Amniotic epithelial cell (primary cell): Measurements from ENCODE around the gene RANBP1.
"Not testable (repeated sequence)": the region's sequence is repeated elsewhere in the genome, so short reads cannot be mapped to it uniquely, and the experiment has no call there.

Experiments used
- DNase-seq: peaks from one replicate; pipeline ENCODE4 v3.0.0-alpha.2; 2010; ENCODE audit warnings: low read depth

RANBP1 gene

DNA sequence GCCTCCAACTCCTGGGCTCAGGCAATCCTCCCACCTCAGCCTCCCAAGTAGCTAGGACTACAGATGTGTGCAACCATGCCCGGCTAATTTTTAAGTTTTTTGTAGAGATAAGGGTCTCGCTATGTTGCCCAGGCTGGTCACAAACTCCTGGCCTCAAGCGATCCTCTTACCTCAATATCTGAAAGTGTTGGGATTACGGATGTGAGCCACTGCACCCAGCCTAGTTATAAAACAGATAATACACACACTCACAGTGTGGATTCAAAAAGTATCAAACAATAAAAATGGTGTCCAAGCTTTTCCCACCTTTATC lies 35.3 kb downstream of the RANBP1 start:
- DNase-seq = no peak

DNA sequence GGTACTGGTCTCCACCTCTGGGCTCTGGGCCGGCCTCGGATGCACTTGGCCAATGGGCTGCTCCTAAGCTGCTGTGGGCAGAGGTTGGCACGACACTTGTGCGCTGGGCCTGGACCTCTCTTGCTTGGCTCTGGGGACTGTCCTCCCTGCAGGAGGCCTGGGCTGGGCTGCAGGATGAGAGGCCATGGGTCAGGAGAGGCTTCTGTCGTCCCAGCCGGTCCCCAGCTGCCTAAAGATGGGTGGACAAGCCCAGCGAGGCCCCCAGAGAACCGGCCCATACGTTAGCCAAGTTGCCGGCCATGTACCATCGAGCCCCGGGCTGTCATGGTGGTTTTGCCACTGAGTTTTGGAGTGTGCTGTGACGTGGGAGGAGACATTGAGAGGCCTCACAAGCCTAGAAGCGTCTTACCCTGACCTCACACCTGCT lies 36.6 kb downstream of the RANBP1 start:
- DNase-seq = no peak

DNA sequence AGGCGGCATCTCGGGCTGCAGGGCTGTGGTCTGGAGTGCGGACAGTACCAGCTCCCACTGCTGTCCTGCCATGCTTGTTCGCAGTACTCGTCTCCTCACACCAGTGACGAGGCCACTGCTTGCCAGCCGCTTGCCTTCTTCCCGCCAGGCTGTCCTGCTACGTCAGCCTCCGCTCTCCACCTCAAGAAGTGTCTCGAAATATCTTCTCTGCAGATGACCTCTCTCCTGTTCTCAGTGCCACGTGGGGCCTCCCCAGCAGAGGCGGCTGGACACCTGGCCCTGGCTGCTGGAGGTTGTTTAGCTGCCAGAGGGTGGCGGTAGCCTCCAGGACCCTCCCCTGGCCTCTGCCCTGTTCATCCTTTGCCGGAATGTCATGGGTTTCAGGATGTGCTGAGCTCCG lies 38.0 kb downstream of the RANBP1 start:
- no peak for DNase-seq

DNA sequence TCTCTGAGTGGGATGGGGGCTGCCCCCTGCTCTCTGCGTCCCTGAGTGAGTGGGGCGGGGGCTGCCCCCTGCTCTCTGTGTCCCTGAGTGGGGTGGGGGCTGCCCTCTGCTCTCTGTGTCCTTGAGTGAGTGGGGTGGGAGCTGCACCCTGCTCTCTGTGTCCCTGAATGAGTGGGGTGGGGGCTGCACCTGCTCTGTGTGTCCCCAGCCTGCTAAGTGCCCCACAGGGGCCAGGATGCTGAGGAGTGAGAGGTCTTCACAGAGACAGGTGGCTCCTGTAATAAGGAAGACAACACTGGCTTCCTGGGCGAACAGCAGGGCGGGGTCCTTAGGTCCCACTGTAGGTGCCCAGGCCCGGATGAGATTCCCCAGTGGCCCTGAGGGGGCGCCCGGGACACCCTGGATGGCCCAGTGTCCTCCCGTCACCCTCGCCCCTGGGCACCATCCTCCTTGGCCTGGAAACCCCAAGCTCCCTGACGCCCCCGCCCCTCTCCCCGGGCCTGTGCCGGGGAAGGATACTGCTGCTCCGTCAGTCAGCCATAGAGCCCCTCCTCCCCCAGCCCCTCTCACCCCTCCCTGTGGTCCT lies 38.8 kb downstream of the RANBP1 start:
- DNase-seq = no peak

DNA sequence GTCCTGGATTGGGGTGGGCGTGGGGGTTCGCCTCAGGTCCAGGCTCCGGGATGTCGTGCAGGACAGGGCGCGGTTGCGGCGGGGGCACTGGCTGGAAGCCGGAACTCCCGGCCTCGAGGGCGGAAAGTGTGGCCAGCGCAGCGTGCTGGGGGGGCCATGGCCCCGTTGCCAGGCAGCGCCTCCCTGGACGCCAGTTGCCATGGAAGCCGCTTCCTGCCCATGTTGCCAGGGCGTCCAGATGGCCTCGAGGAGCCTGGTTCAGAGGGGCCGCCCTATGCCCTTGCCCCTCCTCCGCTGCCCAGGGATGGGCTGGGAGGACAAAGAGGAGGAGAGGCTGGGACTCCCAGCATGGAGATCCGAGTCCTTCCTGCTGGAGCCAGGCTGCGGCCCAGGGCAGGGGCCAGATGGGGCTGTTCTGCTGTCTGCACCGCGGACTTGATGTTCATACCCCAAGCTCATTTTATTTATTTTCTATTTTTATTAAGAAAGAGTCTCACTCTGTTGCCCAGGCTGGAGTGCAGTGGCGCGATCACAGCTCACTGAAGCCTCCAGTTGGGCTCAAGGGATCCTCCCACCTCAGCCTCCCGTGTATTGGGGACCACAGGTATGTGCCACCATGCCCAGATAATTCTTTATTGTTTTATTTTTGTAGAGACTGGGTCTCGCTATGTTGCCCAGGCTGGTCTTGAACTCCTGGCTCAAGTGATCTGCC lies 39.6 kb downstream of the RANBP1 start:
- DNase-seq = no peak

DNA sequence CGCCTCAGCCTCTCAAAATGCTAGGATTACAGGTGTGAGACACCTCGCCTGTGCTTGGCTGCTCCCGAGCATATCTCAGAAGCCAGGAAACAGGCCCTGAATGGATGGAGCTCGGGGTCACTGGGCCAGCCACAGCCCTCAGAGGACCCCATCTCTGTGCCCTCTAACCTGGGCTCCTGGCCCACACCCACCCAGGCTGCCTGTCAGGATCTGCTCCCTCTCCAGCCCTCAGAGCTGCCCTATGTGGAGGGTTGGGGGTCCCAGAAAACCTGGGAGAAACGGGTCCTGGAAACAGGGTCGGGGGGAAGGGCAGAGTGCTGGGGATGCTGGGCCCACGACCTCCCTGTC lies 40.1 kb downstream of the RANBP1 start:
- no peak for DNase-seq

DNA sequence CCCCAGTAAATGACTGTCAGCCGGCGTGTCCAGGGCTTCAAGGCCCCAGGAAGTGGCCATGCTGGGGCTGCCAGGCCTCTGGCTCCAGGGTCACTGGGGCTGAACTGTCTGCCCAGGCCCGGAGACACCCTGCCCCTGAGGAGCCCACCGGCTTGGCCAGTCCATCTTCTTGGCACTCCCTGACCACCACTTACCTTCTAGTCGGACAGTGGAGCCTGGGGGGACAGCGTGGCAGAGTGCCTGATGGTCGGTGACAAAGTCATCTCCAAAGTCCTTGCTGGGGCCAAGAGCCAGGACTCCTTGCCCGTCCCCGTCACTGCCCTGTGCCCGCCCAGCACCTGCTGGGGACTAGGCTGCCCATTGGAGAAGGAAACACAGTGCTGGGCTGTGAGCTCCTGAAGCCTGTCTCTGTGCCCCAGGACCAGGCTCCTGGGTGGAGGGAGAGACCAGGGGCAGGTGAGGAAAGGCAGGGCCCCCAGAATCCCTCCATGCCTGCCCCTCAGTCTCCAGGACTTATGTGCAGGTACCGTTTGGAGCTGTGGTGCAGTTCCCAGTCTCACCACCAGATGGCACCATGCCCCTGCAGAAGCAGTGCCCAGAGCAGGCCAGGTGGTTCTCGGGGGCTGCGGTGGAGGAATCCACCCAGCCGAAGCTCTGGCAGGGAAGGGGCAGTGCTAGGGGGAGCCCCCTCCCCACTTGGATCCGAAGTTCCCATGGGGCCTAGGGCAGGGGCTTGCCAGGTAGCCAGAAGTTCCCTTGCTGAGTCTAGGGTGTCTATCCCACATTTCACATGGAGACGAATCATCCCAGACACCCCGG lies 40.9 kb downstream of the RANBP1 start:
- DNase-seq = peak; percentile 59

DNA sequence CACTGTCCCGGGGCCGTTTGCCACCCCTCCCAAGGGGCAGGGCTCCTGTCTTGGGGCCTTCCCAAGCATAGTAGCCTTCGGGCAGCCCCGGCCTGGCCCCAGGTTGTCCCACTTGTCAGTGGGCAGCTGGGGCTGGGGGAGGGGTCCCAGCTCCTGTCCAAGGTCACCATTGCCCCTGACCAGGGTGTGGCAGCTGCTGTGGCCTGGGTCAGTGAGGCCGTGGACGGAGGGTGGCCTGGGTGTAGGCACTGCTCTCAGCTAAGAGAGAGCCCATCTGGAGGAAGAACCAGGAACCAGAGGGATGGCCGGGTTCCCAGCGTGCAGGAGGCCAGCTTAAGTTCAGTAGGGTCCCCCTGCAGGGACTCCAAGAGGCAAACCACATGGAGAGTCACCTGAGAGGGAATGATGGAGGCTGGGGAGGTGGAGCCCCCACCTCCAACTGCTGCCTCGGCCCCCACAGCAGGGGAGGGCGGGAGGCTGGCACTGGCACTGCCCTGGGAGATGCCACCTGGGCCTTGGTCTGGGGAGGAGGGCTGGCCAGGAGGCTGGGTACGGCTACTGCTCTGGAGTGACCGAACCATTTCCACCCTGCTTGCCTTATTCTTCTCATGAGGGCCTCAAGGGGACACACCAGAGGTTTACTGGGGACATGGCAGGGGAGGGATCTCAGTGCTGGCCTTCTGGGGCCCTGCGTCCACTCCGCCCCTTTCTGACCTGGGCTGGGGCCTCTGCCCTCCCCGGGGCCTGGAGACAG lies 41.7 kb downstream of the RANBP1 start:
- DNase-seq = no peak

DNA sequence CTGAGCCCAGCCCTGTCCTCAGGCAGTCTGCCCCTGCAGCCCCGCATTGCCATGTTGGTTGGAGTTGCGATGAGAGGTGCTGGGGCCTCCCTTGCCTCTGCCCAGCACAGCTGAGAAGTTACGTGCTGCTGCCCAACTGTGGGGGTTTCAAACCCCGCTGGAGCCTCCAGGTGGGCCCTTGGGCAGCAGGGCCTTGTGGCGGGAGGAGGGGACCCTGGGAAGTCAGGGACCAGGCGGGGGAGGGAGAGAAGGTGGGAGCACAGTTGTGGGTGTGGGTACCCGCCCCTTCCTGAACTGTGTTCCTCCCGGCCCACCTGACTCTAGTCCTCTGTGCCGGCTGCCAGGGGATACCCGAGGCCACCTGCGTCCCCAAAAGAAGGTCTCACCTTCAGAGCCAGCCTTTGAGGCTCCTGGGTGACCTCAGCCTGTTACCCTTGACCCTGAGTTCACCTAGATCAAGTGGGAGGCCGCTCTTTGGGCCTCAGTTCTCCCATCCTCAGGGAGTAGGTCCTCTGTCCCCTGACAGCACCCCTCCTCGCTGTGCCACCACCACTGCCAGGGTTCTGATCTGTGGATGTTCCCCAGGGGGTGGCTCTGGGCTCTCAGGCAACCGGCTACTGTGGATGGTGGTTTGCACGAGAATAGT lies 42.6 kb downstream of the RANBP1 start:
- DNase-seq = no peak

DNA sequence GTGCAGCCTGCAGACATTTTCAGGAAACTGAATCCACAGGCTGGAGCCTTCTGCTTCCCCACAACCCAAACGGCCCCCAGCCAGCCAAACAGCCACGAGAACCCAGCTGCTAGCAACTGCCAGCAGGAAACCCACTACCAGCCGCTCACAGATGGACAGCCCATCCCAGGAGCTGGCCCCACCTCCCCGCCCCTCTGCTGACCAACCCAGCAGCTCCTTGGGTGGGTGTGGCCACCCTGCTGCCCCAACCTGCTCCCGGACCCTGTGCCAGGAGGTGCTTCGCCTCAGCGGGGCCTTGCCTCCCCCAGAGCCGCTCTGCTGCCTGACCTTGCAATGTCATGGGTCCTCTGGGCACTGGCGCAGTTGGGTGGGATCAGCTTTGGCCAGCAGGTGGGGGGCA lies 43.2 kb downstream of the RANBP1 start:
- DNase-seq = no peak

DNA sequence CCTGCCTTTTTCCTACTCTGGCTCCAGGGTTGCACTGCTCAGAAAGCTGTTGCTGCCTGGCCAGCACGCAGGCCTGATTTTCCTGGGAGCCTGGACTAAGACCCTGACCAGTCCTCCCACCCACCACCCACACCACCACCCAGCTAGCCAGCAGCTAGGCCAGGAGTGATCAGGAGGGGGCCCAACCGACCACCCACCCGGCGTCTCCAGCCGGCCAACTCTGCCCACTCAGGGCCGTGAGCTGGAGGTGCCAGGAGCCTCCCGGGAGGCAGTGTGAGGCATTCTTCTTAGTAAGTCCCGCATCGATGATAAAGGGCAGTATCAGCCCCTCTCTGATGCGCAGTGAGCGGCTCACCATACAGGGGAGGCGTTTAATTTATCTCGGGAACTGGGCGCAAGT lies 43.6 kb downstream of the RANBP1 start:
- DNase-seq = not testable (repeated sequence)

DNA sequence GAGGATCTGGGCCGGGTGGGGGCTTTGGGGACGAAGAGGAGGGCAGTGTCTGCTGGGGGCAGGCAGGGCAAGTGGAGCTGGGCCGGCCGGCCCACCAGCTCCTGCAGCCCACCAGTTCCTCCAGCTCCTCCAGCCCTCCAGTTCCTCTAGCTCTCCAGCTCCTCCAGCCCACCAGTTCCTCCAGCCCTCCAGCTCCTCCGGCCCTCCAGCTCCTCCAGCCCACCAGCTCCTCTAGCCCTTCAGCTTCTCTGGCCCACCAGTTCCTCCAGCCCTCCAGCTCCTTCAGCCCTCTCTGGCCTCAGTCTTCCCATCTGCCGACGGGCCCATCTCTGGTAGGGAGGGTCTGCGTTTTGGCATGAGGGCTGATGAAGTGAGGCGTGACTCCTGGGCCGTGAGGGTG lies 44.1 kb downstream of the RANBP1 start:
- DNase-seq = no peak

DNA sequence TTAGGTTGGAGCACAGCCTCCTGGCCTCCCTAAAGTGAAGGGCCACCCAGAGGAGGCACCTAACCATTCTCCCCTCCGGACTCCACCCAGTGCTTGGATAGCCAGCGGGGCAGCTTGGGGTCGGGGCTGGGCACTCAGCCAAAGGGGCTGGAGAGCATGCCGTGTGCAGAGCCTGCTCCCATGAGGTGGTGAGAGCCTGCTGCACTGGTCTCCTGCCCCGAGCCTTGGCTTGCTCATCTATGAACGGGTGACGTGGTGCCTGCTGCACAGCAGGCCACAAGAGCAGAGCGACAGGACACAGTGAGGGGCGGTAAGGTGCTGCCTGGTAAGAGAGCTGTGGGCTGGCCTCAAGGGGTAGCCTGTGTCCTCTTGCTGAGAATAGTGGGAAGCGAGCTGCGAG lies 49.0 kb downstream of the RANBP1 start:
- DNase-seq = no peak

DNA sequence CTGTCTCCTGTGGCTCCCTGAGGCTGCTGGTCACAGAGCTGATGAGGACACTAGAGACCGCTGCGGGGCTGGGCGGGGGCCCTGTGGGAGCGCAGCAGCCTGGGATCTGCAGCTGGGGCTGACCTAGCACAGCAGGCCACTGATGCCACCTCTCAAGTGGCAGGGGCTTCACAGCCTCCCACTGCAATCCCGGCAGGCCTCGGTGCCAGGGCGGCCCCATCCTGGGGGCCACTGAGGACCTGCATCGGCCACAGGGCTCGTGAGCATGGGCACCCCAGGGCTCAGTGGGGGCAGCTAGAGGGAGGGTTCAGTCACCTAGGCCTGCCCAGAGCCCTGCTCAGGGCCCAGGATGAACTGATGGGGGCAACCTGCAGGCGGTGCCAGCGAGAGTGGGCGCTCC lies 49.5 kb downstream of the RANBP1 start:
- DNase-seq = no peak

DNA sequence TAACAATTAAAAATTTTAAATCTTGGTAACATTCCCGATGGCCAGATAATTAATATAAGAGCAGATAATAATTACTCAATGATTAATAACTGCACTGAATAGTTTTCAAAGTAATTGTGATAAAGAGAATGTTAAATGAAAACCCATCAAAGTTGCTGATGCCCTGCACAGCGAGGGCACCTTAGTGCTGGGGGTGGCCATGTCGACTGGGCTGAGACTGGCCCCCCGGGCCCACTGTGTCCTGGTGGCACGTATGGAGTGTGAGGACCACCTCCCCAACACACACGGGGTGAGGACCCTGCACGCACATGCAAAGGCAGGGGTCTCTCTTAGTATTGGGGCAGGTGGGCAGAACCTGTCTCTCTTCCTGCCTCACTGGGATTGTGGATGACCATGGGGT lies 50.0 kb downstream of the RANBP1 start:
- no peak for DNase-seq

DNA sequence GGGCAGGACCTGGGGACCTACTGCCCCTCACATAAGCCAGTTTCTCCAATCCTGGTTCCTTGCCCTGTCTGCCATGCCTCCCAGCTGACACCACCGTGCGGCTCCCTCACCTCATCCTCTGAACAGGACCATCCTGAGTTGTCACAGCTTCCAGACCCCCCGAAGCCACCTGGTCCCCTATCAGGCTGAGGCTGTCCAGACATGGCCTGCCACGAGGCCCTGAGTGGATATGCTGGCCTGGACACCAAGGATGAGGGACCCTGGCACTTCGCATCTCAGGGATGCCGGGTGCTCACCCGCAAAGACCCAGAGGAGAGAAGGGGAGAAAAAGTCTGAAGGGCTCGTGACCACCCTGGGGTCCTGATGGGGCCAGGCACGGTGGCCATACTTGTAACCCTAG lies 50.8 kb downstream of the RANBP1 start:
- no peak for DNase-seq

DNA sequence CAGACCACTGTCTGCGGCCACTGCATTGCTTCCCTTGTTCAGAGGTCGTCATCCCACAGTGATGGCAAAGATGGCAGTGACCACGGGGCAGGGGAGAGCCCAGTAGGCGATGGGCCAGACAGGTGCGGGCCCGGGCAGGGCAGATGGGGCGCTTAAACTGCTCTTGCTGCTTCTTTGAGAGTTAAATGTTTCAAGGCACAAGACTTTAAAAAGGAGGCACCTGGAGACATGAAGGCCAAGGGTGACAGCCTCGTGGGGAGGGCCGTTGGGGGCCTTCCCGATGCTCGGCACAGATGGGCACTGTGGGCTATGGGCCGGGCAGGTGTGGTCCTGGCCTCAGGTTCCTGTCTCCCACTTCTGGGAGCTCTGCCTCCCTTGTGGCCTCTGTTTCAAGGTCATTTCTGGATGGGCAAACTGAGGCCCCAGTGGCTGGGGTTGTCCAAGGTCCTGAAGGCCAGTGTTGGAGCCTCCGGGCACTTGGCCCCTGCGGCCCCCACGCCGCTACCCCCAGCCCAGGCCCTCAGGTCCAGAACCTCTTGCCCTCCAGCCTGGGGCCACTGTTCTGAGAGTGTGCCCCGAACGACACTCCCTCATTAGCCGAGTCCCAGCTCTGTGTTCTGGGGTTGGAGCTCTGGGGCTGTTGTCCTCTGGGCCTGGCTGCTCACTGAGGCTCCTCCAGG lies 51.9 kb downstream of the RANBP1 start:
- no peak for DNase-seq

DNA sequence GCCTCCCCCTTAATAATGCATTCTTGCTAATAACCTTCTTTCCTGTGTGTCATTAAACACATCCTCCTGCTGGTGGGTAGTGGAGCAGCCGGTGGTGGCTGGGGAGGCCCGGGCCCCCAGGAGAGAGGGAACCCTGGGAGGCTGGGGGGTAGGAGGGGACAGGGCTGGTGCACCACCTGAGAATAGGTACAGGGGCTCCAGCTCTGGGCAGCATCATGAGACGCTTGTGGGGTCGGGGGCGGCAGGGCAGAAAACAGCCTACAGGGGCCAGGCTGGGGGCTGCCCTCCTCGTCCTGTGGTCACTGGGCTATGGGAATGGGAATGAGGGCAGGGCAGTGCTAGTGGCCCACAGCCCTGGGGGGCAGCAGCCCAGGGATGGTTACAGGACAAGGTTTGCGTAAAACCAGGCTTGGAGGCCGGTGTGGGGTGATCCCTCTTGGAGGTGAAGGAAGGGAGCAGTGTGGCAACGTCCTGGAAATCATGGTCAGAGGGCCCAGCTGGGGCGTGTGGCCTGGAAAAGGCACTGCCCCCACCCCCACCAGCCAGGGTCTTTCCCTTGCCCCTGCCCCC lies 53.4 kb downstream of the RANBP1 start:
- no peak for DNase-seq

DNA sequence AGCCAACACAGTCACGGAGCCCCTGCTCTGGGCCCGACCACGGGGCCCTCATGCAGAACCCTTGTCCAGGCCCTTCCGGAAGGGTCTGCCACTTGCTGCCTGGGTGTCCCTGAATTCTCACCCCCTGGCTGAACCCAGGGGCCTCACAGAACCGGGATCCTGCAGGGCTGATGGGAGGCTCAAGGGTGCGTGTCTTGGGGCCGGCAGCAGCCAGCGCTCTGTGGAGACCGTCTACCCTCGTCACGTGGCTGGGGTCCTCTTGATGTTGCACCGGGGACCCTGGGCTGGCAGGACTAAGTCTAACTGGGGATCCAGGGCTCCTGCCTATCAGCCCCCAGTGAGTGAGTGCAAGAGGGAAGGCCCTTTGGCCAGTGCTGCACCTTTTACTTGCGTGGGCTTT lies 54.3 kb downstream of the RANBP1 start:
- no peak for DNase-seq

DNA sequence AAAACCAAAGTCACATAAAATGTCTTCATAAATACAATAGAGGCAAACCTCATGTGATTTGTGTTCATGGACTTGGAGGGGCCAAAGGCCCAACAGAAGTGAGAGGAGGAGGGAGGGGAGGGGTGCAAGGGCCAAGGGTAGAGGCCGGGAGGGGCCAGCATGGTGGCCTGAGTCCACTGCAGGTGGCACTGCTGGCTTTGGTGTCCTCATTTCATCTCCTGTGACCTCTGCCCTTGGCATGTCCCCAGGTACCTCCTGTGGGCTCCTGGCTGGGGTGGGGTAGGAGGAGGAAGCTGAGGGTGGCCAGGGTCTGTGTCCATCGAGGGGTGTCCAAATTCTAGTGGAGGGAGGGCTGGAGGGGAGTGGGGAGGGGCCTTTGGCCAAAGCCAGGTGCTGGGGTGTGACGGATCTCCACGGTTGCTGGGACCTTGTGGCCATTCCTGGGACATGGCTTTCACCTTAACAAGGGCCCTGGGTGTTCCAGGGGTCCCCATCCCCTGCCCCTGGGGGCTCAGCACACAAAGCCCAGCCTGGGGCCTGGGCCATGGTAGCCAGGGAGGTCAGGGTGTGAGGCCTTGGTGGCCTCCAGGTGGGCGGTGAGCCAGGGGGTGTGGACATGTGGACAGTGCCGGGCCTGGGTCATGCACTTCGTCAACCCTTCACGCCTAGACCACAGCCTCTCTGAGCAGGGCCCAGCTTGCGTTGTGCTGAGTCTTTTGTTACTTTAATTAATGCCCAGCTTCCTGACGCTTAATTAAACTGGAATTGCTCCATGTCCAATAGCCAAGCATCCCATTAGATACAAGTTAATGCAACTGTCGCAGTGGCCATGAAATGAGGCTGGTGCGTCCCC lies 55.6 kb downstream of the RANBP1 start:
- DNase-seq = no peak
